Measurements from ENCODE around the gene WFDC1.
"Not testable (repeated sequence)": the region's sequence is repeated elsewhere in the genome, so short reads cannot be mapped to it uniquely, and the experiment has no call there.

The WFDC1 gene

GRCh38 chr16:84334058-84334457 lies 39.4 kb downstream of the WFDC1 start:
- TF ChIP-seq MYC (IDR thresholded peaks at IDR 0.05; ENCODE audit: low read depth, low read length) (no peak), MAX (IDR thresholded peaks at IDR 0.05; ENCODE audit: low read depth, low read length) (no peak), POLR2A (IDR thresholded peaks at IDR 0.05; ENCODE audit: extremely low read depth, insufficient read length) (no peak)
- TF ChIP-seq, protein P1, sequence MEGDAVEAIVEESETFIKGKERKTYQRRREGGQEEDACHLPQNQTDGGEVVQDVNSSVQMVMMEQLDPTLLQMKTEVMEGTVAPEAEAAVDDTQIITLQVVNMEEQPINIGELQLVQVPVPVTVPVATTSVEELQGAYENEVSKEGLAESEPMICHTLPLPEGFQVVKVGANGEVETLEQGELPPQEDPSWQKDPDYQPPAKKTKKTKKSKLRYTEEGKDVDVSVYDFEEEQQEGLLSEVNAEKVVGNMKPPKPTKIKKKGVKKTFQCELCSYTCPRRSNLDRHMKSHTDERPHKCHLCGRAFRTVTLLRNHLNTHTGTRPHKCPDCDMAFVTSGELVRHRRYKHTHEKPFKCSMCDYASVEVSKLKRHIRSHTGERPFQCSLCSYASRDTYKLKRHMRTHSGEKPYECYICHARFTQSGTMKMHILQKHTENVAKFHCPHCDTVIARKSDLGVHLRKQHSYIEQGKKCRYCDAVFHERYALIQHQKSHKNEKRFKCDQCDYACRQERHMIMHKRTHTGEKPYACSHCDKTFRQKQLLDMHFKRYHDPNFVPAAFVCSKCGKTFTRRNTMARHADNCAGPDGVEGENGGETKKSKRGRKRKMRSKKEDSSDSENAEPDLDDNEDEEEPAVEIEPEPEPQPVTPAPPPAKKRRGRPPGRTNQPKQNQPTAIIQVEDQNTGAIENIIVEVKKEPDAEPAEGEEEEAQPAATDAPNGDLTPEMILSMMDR (IDR thresholded peaks at IDR 0.05; ENCODE audit: low read depth, low read length): no peak
- no peak for DNase-seq (ENCODE audit: low read depth)
- no peak overlapping the region for H3K4me3 ChIP-seq (ENCODE audit: low read depth, low read length)

GRCh38 chr16:84334482-84334881 lies 39.8 kb downstream of the WFDC1 start:
- H3K4me3 ChIP-seq (ENCODE audit: low read depth, low read length): no peak overlapping the region
- no peak for DNase-seq (ENCODE audit: low read depth)
- no peak for TF ChIP-seq MYC (IDR thresholded peaks at IDR 0.05; ENCODE audit: low read depth, low read length)
- TF ChIP-seq POLR2A (IDR thresholded peaks at IDR 0.05; ENCODE audit: extremely low read depth, insufficient read length): no peak
- TF ChIP-seq, protein P1 (IDR thresholded peaks at IDR 0.05; ENCODE audit: low read depth, low read length): no peak

- not testable (repeated sequence) for H3K4me3 ChIP-seq (ENCODE audit: low read depth, low read length); DNase-seq (ENCODE audit: low read depth)
Observed at GRCh38 chr16:84337236-84337635, 42.6 kb downstream of the WFDC1 start.

DNA sequence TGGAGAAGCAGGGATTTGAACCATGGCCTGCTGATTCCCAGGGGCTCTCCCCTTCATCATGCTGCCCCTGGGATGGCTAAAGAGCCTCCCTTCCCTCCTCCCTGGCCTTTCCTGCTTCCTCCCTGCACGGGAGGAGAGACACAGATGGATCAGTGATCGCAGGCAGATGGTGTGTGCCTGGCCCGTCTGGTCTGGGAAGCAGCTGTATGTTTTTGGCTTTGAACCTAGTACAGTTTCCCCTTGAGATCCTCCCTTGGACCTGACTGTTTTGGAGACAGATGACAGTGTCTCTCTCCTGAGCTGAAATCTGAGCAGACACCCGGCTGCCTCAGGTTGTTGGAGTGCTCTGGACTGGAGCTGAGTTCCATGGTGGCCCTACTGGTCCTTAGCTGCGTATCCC lies 44.6 kb downstream of the WFDC1 start:
- TF ChIP-seq, protein P1 (IDR thresholded peaks at IDR 0.05; ENCODE audit: low read depth, low read length): no peak
- no peak for TF ChIP-seq POLR2A (IDR thresholded peaks at IDR 0.05; ENCODE audit: extremely low read depth, insufficient read length)
- no peak for TF ChIP-seq MYC (IDR thresholded peaks at IDR 0.05; ENCODE audit: low read depth, low read length)
- TF ChIP-seq MAX (IDR thresholded peaks at IDR 0.05; ENCODE audit: low read depth, low read length): no peak
- DNase-seq (ENCODE audit: low read depth): no peak
- H3K4me3 ChIP-seq (ENCODE audit: low read depth, low read length): no peak overlapping the region

- TF ChIP-seq POLR2A (IDR thresholded peaks at IDR 0.05; ENCODE audit: extremely low read depth, insufficient read length) (no peak), MAX (IDR thresholded peaks at IDR 0.05; ENCODE audit: low read depth, low read length) (no peak), MYC (IDR thresholded peaks at IDR 0.05; ENCODE audit: low read depth, low read length) (no peak)
- TF ChIP-seq, protein P1 (IDR thresholded peaks at IDR 0.05; ENCODE audit: low read depth, low read length): no peak
- no peak overlapping the region for H3K4me3 ChIP-seq (ENCODE audit: low read depth, low read length)
- no peak for DNase-seq (ENCODE audit: low read depth)
Observed at GRCh38 chr16:84339766-84340165, 45.1 kb downstream of the WFDC1 start.

GRCh38 chr16:84340325-84341040 lies 45.8 kb downstream of the WFDC1 start:
- H3K4me3 ChIP-seq (ENCODE audit: low read depth, low read length): no peak overlapping the region
- TF ChIP-seq MYC (IDR thresholded peaks at IDR 0.05; ENCODE audit: low read depth, low read length) (no peak), MAX (IDR thresholded peaks at IDR 0.05; ENCODE audit: low read depth, low read length) (0 out of 2 replicates have a peak, but pooled peaks have one; percentile 5)
- TF ChIP-seq, protein P1 (IDR thresholded peaks at IDR 0.05; ENCODE audit: low read depth, low read length): no peak
- DNase-seq (ENCODE audit: low read depth): peak; percentile 58

Measured in NB4 (cell line).